ENCODE measurements around the gene HLCS.

HLCS gene

DNA sequence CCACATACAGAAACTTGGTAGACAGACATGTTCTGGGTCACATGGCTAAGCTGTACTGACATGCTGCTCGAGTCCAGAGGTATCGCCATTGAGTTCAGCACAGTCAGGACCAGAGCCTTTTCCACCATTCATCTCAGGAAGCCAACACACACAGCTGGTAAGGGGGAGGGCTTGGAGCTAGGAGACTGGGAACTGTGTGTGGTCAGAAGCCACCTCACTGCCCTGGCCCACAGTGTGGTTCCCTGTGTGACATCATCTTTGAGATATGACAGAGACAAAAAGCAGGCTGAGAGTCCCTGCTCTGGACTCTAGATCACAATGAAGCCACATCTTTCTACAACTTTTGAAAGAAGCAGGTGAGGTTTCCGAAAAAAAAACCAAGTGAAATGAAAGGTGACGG is 160.4 kb downstream of the HLCS start:
- no peak for DNase-seq (ENCODE audit: low read depth)

- DNase-seq (ENCODE audit: low read depth) = no peak
Observed at GRCh38 chr21:36804874-36805611, 161.4 kb downstream of the HLCS start.

DNA sequence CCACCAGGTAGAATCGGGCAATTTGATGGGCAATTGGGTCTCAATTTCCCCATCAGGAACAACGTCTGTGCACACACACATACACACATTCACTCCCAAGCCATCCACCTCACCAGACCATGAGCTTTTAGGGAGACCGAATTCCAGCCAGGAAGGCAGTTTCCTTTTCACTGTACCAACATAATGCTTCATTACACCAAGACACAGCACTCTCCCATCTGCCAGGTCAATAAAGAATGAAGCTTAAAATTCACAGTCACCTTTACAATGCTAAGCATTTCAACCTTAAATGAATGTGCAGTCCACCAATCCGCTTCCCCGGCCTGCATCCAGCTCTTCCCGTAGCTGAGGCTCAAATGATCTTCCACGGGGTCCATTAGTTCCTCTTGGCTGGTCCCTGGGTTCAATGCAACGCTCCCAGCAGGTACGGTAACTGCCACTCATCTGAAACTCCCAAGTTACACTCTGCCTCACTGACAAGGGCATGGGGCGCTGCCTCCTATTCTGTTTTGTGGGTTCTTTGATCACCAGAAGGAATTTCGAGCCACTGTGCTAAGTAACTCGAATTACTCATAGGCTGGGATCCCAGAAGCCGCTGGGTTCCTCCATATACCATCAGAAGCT is 162.5 kb downstream of the HLCS start:
- no peak for DNase-seq (ENCODE audit: low read depth)

- no peak for DNase-seq (ENCODE audit: low read depth)
Observed at GRCh38 chr21:36803051-36803645, 163.3 kb downstream of the HLCS start.

- DNase-seq (ENCODE audit: low read depth) = no peak
Observed at GRCh38 chr21:36800734-36801133, 165.7 kb downstream of the HLCS start.

DNA sequence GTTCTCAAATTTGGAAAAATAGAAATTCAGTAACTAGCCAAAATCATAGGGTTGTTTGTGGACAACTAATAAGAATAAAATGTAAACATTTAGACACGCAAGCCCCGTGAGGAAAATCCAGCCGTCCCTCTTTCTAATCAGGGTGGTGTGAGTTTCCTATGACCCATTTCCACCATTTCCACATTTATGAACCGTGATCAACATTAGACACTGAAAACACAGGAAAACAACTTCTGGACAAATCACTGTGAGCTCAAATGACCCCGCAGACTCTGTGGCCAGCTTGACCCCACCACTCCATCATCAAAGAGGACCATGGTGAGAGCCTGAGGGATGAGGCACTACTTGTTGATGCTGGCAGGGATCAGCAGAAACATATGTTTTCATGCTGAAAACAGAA is 166.6 kb downstream of the HLCS start:
- no peak for DNase-seq (ENCODE audit: low read depth)

GRCh38 chr21:36798491-36798890 is 168.0 kb downstream of the HLCS start:
- no peak for DNase-seq (ENCODE audit: low read depth)

GRCh38 chr21:36796070-36796469 is 170.4 kb downstream of the HLCS start:
- DNase-seq (ENCODE audit: low read depth) = no peak

DNA sequence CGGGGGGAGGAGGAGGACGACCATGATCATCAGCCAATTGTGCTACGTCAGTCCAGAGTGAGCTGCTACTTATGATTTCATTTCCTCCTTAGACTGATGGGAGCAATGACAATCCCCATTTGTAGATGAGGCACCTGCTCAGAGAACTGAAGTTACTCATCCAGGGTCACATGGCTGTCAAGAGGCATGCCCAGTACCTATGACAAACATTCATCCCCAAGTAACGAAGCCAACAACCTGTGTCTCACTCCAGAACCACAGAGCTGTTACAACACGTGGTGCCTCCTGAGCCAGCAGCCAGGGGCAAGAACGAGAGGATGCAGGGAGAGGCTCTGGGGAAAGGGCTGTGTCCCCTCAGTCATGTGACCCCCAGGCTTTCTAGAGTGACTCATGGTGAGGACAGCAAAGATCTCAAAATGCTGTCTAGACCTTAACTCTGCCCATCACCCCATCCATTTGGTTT is 173.9 kb downstream of the HLCS start:
- DNase-seq (ENCODE audit: low read depth) = no peak

DNA sequence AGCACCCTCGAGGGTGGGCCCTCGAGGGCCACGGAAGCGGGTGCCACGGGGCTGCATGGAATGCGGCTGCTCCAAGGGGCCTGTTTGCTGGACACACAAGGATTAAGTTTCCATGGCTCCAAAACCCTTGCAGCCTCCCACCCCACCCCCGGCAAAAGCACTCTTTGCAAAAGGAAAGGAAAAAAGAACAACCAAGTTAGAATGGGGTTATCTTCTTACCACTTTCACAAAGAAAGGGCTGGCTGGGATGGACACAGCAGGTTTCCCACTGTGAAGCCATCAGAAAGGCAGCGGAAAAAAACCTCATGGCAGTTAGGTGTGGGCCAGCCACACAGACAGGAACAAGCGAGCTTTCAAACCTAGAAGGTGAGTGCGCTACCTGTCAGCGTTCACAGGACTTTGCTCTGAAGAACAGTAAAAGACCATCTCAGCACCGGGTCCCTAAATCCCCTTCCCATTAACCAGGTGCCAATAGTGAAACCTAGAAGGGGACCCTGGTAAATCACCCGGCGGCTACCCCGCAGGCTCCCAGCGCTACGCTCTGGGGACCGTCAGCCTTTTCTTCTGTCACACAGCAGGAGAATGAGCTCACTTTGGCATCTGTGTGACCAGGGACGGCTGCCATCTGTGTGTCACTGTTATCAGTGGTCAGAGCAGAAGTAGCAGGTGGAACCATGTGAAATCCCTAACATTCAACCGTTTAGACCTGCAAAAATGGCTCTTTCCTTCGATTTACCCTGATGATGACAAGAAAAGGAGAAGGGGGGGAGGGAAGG is 174.6 kb downstream of the HLCS start:
- no peak for DNase-seq (ENCODE audit: low read depth)

- DNase-seq (ENCODE audit: low read depth) = no peak
Observed at GRCh38 chr21:36791180-36791579, 175.3 kb downstream of the HLCS start.

- DNase-seq (ENCODE audit: low read depth) = no peak
Observed at GRCh38 chr21:36790616-36791015, 175.9 kb downstream of the HLCS start.

DNA sequence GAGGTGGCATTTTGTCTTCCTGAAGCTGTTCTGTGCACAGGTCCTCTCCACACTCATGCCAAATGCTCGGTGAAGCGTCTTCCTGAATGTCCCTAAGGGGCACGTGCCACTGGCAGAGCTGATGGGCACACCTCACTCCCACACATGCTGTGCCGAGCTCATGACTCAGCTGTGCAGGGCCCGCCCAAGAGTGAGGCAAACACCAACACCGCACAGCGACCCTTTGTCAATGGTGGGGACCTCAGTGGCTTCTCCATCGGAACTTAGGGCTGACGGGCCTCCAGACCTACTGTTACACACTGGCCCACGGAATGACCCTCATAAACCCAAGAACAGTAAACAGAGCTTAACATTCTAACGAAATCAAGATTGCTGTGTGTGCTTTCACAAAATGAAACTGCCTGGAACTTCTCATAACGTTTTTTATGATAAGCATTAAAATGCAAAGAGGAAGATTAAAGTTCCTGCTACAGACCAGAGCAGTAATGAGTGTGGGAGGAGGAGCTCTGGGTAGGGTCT is 178.3 kb downstream of the HLCS start:
- peak; percentile 67 for DNase-seq (ENCODE audit: low read depth)

- no peak for DNase-seq (ENCODE audit: low read depth)
Observed at GRCh38 chr21:36786186-36786585, 180.3 kb downstream of the HLCS start.

- DNase-seq (ENCODE audit: low read depth) = no peak
Observed at GRCh38 chr21:36785615-36786014, 180.9 kb downstream of the HLCS start.

- no peak for DNase-seq (ENCODE audit: low read depth)
Observed at GRCh38 chr21:36784947-36785346, 181.5 kb downstream of the HLCS start.

DNA sequence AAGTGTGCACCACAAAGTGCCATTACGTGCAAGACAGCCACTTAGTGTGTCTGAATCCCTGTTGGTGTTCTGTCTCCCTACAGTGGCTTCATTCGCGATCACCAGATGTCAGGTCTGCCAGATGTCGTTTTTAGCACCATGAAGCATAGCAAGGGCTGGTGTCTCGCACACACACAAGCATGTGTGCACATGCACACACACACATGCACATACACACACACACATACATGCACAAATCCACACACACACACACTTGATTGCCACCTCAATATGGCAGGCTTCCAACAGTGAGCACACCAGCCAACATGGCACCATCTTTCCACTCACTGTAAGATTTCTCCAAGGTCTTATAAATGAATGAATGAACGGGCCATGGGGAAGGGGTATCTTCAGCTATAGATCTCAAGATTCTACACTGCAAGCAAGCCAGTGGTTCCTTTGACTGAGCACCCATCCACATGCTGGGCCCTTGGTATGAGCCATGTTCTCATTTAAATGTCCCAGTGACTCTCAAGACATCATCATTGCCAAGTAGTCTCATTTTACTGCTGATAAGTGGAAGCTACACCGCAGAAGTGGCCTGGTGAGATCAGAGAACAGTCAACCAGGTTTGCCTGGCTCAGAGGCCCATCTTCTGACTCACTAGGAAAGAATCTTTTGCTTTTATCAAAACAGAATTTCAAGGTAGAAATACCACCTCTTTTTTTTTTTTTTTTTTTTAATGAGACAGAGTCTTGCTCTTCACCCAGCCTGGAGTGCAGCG is 182.7 kb downstream of the HLCS start:
- DNase-seq (ENCODE audit: low read depth) = peak; percentile 96

DNA sequence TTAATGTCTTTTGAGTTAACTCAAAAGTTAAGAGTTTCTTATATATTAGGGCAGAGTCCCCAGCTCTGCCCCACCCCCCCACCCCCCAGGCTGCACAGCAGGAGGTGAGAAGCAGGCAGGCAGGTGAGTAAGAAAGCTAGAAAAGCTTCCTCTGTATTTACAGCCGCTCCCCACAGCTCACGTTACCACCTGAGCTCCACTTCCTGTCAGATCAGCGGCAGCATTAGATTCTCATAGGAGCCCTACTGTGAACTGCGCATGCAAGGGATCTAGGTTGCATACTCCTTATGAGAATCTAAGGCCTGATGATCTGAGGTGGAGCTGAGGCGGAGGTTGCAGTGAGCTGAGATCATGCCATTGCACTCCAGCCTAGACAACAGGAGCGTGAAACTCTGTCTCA is 185.6 kb downstream of the HLCS start:
- DNase-seq (ENCODE audit: low read depth) = no peak

- DNase-seq (ENCODE audit: low read depth) = no peak
Observed at GRCh38 chr21:36776981-36777617, 189.4 kb downstream of the HLCS start.

DNA sequence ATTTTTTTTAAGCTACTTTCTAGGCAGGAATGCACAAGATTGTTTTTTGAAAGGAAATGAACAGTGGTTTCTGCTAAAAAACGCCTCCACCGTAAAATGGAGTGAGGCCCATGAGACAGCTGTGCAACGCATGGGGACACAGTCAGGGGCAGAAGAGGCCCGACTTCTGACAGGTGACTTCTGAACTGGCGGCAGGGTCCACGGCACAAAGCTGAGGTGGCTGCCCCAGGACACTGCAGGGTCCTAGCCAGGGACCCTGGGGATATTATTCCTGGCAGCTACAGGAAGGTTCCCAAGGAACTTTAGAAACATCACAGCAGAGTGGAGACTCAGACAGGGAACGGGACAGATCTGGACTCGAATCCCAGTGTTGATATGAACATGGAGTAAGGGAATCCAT is 192.5 kb downstream of the HLCS start:
- DNase-seq (ENCODE audit: low read depth) = no peak

DNA sequence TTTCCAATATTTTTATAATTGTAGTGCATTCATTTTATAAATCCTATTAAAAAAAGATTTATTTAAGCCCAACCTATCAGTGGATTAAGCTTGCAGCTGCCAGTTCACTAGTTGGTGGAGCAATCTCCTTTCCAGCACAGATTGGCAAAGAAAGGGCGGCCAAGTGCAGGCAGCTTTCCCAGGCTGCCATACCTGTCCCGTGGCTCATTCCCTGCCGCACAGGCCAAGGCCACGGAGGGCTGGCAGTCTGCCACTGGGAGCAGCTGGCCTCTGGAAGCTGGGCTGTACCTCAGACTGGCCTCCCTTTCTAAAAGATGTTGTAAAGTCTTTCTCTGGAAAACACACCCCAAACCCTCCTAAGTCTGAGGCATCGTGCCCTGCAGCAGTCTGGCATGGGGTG is 193.4 kb downstream of the HLCS start:
- DNase-seq (ENCODE audit: low read depth) = peak; percentile 76
